ENCODE data around the gene PKD1. TPM values are rescaled to one million over a fixed set of nuclear protein-coding genes. Genes with fewer than 3 reads are reported as not detected.

The PKD1 gene
- total and polyA plus RNA-seq, 2 of the 13 experiments (the other 11 are each of a cell fraction or from before 2014, with no cell fraction given) = 22.1 to 23.0 TPM

DNA sequence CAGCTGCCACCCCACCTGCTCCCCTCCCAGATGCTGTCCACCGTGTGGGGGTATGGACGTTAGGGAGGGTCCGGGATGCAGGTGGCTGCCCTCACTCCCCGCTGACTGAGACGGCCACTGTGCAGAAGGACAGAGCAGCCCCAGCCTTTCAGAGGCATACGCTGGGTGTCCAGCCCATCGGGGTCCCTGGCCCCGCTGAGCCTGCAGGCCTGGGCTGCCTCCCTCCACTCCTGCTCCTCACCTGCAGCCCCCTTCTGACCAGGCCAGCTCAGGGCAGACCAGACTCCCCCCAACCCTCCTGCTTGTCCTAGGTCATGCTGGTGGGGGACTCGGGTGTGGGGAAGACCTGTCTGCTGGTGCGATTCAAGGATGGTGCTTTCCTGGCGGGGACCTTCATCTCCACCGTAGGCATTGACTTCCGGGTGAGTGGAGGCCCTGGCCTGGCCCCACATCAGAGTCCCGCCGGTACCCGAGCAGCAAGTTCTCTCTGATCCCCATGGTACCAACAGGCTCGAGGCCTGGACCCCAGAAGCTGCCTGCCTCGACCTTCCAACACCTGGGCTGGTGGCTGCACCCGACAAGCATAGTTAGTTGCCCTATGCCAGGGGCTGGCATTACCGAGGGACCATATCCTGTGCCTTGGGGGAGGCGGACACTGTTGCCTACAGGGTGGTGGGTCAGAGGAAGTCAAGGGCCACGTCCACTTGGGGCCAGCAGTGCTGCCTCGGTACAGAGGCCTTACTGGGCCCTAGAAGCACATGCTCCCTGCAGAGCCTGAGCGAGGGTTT, 14.1 kb upstream of the PKD1 start (continued):
- TF ChIP-seq NR2F6 (IDR thresholded peaks at IDR 0.05) = no peak
- TF ChIP-seq NR2F6 (CRISPR knock-in tag; IDR thresholded peaks at IDR 0.05) = 0 out of 2 replicates have a peak, but pooled peaks have one; percentile 4
- peak; percentile 64; the same call in 1 of the 2 replicates for TF ChIP-seq SMAD1 (CRISPR knock-in tag; IDR thresholded peaks at IDR 0.05; ENCODE audit: borderline replicate concordance, low read depth)
- TF ChIP-seq WIZ (CRISPR knock-in tag; IDR thresholded peaks at IDR 0.05) = no peak
- TF ChIP-seq ELF1 (CRISPR knock-in tag; IDR thresholded peaks at IDR 0.05) = peak; percentile 69
- no peak for TF ChIP-seq PLSCR1 (CRISPR knock-in tag; IDR thresholded peaks at IDR 0.05; ENCODE audit: borderline replicate concordance)
- peak; percentile 63 for TF ChIP-seq ZNF883 (CRISPR knock-in tag; IDR thresholded peaks at IDR 0.05; ENCODE audit: not compliant biosample characterization)
- no peak for TF ChIP-seq ZNF749 (CRISPR knock-in tag; IDR thresholded peaks at IDR 0.05; ENCODE audit: borderline replicate concordance)
- peak; percentile 96 for TF ChIP-seq AKAP8 (CRISPR knock-in tag; IDR thresholded peaks at IDR 0.05)
- no peak for TF ChIP-seq ZFP1 (CRISPR knock-in tag; IDR thresholded peaks at IDR 0.05)
- no peak for TF ChIP-seq KLF6 (CRISPR knock-in tag; IDR thresholded peaks at IDR 0.05)
- TF ChIP-seq STAG1 (CRISPR knock-in tag; IDR thresholded peaks at IDR 0.05) = no peak
- 0 out of 2 replicates have a peak, but pooled peaks have one; percentile 26 for TF ChIP-seq CCDC6 (CRISPR knock-in tag; IDR thresholded peaks at IDR 0.05)
- TF ChIP-seq MZF1 (CRISPR knock-in tag; IDR thresholded peaks at IDR 0.05; ENCODE audit: borderline replicate concordance) = no peak
- TF ChIP-seq TMF1 (CRISPR knock-in tag; IDR thresholded peaks at IDR 0.05; ENCODE audit: low read depth) = no peak
- TF ChIP-seq SMARCE1 (IDR thresholded peaks at IDR 0.05; ENCODE audit: borderline replicate concordance) = no peak
- no peak for TF ChIP-seq NFIB (CRISPR knock-in tag; IDR thresholded peaks at IDR 0.05; ENCODE audit: borderline replicate concordance)
- TF ChIP-seq TFDP2 (CRISPR knock-in tag; IDR thresholded peaks at IDR 0.05) = peak; percentile 7; the same call in 1 of the 2 replicates
- no peak for TF ChIP-seq HNF4A (CRISPR knock-in tag; IDR thresholded peaks at IDR 0.05)
- TF ChIP-seq ZNF678 (CRISPR knock-in tag; IDR thresholded peaks at IDR 0.05) = no peak
- peak; percentile 37 for TF ChIP-seq PTBP1 (IDR thresholded peaks at IDR 0.05; ENCODE audit: low read depth, low read length, poor library complexity, severe bottlenecking)
- peak; percentile 27; the same call in 1 of the 2 replicates for TF ChIP-seq NRL (CRISPR knock-in tag; IDR thresholded peaks at IDR 0.05; ENCODE audit: borderline replicate concordance)
- TF ChIP-seq BRF2 (CRISPR knock-in tag; IDR thresholded peaks at IDR 0.05) = no peak
- TF ChIP-seq MAZ (IDR thresholded peaks at IDR 0.05; ENCODE audit: borderline replicate concordance, low read depth, low read length) = no peak
- 0 out of 2 replicates have a peak, but pooled peaks have one; percentile 23 for TF ChIP-seq MAZ (CRISPR knock-in tag; IDR thresholded peaks at IDR 0.05; ENCODE audit: low read depth)
- TF ChIP-seq PAF1 (CRISPR knock-in tag; IDR thresholded peaks at IDR 0.05) = peak; percentile 94
- no peak for TF ChIP-seq FOXP1 (IDR thresholded peaks at IDR 0.05)
- TF ChIP-seq FOXP1 (CRISPR knock-in tag; IDR thresholded peaks at IDR 0.05) = no peak
